ENCODE measurements around the gene ENSA.

DNA sequence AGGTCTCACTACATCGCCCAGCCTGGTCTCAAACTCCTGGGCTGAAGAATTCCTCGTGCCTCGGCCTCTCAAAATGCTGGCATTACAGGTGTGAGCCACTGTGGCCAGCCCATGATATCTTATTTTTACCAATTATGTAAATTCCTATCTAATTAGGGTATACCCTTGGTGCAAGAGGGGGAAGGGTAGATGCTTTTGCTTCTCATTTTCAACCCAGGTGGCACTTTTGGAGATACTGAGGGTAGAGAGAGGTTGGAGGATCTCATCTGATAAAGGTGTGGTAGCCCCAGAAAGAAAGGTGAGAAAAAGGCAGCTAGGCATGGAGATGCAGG, 17.4 kb downstream of the ENSA start:
- TF ChIP-seq POLR2A (IDR thresholded peaks at IDR 0.05; ENCODE audit: low read length) (no peak), GATA1 (IDR thresholded peaks at IDR 0.05; ENCODE audit: low read depth, low read length) (no peak)
